Measurements from ENCODE around the gene DHRS9. TPM values are rescaled to one million over a fixed set of nuclear protein-coding genes. Genes with fewer than 3 reads are reported as not detected.

The DHRS9 gene
- total and polyA plus RNA-seq, 2 experiments from 2014 or later = not detected

DNA sequence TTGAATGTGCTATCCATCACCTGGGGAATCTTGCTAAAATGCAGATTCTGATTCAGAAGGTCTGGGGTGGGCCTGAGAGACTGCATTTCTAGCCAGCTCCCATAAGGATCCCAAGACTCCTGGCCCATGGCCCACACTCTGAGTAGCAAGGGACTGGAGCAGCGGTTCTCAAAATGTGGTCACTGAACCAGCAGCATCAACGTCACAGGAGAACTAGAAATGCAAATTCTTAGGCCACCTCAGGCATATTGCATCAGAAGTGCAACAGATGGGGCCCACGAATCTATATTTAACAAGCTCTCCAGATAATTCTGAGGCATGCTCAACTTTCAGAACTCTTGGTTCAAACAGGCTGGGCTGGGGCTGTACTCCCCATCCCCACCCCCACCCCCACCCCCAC is 74.6 kb downstream of the DHRS9 start:
- no peak overlapping the region for H3K4me3 Mint-ChIP-seq
- no peak overlapping the region for H3K4me3 ChIP-seq
- H3K4me2 ChIP-seq = no peak overlapping the region
- TF ChIP-seq EZH2 (IDR thresholded peaks at IDR 0.05; ENCODE audit: low read depth, unreplicated experiment) = no peak
- TF ChIP-seq, protein P1, sequence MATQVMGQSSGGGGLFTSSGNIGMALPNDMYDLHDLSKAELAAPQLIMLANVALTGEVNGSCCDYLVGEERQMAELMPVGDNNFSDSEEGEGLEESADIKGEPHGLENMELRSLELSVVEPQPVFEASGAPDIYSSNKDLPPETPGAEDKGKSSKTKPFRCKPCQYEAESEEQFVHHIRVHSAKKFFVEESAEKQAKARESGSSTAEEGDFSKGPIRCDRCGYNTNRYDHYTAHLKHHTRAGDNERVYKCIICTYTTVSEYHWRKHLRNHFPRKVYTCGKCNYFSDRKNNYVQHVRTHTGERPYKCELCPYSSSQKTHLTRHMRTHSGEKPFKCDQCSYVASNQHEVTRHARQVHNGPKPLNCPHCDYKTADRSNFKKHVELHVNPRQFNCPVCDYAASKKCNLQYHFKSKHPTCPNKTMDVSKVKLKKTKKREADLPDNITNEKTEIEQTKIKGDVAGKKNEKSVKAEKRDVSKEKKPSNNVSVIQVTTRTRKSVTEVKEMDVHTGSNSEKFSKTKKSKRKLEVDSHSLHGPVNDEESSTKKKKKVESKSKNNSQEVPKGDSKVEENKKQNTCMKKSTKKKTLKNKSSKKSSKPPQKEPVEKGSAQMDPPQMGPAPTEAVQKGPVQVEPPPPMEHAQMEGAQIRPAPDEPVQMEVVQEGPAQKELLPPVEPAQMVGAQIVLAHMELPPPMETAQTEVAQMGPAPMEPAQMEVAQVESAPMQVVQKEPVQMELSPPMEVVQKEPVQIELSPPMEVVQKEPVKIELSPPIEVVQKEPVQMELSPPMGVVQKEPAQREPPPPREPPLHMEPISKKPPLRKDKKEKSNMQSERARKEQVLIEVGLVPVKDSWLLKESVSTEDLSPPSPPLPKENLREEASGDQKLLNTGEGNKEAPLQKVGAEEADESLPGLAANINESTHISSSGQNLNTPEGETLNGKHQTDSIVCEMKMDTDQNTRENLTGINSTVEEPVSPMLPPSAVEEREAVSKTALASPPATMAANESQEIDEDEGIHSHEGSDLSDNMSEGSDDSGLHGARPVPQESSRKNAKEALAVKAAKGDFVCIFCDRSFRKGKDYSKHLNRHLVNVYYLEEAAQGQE (IDR thresholded peaks at IDR 0.05; ENCODE audit: unreplicated experiment) = no peak
- no peak for TF ChIP-seq STAT1 (IDR thresholded peaks at IDR 0.05; ENCODE audit: unreplicated experiment)
- TF ChIP-seq, protein P2, sequence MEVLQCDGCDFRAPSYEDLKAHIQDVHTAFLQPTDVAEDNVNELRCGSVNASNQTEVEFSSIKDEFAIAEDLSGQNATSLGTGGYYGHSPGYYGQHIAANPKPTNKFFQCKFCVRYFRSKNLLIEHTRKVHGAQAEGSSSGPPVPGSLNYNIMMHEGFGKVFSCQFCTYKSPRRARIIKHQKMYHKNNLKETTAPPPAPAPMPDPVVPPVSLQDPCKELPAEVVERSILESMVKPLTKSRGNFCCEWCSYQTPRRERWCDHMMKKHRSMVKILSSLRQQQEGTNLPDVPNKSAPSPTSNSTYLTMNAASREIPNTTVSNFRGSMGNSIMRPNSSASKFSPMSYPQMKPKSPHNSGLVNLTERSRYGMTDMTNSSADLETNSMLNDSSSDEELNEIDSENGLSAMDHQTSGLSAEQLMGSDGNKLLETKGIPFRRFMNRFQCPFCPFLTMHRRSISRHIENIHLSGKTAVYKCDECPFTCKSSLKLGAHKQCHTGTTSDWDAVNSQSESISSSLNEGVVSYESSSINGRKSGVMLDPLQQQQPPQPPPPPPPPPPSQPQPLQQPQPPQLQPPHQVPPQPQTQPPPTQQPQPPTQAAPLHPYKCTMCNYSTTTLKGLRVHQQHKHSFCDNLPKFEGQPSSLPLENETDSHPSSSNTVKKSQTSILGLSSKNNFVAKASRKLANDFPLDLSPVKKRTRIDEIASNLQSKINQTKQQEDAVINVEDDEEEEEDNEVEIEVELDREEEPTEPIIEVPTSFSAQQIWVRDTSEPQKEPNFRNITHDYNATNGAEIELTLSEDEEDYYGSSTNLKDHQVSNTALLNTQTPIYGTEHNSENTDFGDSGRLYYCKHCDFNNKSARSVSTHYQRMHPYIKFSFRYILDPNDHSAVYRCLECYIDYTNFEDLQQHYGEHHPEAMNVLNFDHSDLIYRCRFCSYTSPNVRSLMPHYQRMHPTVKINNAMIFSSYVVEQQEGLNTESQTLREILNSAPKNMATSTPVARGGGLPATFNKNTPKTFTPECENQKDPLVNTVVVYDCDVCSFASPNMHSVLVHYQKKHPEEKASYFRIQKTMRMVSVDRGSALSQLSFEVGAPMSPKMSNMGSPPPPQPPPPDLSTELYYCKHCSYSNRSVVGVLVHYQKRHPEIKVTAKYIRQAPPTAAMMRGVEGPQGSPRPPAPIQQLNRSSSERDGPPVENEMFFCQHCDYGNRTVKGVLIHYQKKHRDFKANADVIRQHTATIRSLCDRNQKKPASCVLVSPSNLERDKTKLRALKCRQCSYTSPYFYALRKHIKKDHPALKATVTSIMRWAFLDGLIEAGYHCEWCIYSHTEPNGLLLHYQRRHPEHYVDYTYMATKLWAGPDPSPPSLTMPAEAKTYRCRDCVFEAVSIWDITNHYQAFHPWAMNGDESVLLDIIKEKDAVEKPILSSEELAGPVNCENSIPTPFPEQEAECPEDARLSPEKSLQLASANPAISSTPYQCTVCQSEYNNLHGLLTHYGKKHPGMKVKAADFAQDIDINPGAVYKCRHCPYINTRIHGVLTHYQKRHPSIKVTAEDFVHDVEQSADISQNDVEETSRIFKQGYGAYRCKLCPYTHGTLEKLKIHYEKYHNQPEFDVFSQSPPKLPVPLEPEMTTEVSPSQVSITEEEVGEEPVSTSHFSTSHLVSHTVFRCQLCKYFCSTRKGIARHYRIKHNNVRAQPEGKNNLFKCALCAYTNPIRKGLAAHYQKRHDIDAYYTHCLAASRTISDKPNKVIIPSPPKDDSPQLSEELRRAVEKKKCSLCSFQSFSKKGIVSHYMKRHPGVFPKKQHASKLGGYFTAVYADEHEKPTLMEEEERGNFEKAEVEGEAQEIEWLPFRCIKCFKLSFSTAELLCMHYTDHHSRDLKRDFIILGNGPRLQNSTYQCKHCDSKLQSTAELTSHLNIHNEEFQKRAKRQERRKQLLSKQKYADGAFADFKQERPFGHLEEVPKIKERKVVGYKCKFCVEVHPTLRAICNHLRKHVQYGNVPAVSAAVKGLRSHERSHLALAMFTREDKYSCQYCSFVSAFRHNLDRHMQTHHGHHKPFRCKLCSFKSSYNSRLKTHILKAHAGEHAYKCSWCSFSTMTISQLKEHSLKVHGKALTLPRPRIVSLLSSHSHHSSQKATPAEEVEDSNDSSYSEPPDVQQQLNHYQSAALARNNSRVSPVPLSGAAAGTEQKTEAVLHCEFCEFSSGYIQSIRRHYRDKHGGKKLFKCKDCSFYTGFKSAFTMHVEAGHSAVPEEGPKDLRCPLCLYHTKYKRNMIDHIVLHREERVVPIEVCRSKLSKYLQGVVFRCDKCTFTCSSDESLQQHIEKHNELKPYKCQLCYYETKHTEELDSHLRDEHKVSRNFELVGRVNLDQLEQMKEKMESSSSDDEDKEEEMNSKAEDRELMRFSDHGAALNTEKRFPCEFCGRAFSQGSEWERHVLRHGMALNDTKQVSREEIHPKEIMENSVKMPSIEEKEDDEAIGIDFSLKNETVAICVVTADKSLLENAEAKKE (CRISPR knock-in tag; IDR thresholded peaks at IDR 0.05) = no peak
- TF ChIP-seq, protein P3, sequence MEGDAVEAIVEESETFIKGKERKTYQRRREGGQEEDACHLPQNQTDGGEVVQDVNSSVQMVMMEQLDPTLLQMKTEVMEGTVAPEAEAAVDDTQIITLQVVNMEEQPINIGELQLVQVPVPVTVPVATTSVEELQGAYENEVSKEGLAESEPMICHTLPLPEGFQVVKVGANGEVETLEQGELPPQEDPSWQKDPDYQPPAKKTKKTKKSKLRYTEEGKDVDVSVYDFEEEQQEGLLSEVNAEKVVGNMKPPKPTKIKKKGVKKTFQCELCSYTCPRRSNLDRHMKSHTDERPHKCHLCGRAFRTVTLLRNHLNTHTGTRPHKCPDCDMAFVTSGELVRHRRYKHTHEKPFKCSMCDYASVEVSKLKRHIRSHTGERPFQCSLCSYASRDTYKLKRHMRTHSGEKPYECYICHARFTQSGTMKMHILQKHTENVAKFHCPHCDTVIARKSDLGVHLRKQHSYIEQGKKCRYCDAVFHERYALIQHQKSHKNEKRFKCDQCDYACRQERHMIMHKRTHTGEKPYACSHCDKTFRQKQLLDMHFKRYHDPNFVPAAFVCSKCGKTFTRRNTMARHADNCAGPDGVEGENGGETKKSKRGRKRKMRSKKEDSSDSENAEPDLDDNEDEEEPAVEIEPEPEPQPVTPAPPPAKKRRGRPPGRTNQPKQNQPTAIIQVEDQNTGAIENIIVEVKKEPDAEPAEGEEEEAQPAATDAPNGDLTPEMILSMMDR (conservative IDR thresholded peaks at IDR 0.05; ENCODE audit: low read depth in 2 of 2) = no peak
- TF ChIP-seq, protein P4, sequence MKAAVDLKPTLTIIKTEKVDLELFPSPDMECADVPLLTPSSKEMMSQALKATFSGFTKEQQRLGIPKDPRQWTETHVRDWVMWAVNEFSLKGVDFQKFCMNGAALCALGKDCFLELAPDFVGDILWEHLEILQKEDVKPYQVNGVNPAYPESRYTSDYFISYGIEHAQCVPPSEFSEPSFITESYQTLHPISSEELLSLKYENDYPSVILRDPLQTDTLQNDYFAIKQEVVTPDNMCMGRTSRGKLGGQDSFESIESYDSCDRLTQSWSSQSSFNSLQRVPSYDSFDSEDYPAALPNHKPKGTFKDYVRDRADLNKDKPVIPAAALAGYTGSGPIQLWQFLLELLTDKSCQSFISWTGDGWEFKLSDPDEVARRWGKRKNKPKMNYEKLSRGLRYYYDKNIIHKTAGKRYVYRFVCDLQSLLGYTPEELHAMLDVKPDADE (IDR thresholded peaks at IDR 0.05) = no peak
- TF ChIP-seq POLR2AphosphoS5 (IDR thresholded peaks at IDR 0.05; ENCODE audit: low read depth) = no peak
- TF ChIP-seq JUNB (IDR thresholded peaks at IDR 0.05; ENCODE audit: unreplicated experiment) = no peak
- no peak for TF ChIP-seq CREB1 (CRISPR knock-in tag; IDR thresholded peaks at IDR 0.05; ENCODE audit: low read depth)
- no peak for TF ChIP-seq NANOG (IDR thresholded peaks at IDR 0.05; ENCODE audit: borderline replicate concordance)
- no peak for TF ChIP-seq ZNF331 (CRISPR knock-in tag; IDR thresholded peaks at IDR 0.05; ENCODE audit: low read depth)
- TF ChIP-seq EZH2phosphoT487 (IDR thresholded peaks at IDR 0.05; ENCODE audit: unreplicated experiment) = no peak
- no peak for TF ChIP-seq ZNF114 (CRISPR knock-in tag; IDR thresholded peaks at IDR 0.05)
- H3K36me3 ChIP-seq (ENCODE audit: insufficient read depth) = no peaks in the 10 kb centered on the region
- DNase-seq (ENCODE audit: low spot score) (no peak), ATAC-seq (no peak)
- H3K27me3 Mint-ChIP-seq (ENCODE audit: insufficient read depth, low read depth, poor library complexity) = peaks cover 6% of the 10 kb centered on the region
- no peaks in the 10 kb centered on the region for H3K27me3 ChIP-seq (ENCODE audit: insufficient read depth)
- H3K27ac Mint-ChIP-seq = no peak overlapping the region; the same call in 1 of the 2 replicates
- no peaks in the 10 kb centered on the region for H3K9me3 Mint-ChIP-seq
- no peak overlapping the region for H3K27ac ChIP-seq (ENCODE audit: low read depth)
- H3K79me2 ChIP-seq (replicated peaks; ENCODE audit: insufficient read depth) = no peaks in the 10 kb centered on the region
- H3K4me1 Mint-ChIP-seq = peaks cover 27% of the 10 kb centered on the region
- H3K4me1 ChIP-seq (ENCODE audit: insufficient read depth) = peaks cover 26% of the 10 kb centered on the region
- no peaks in the 10 kb centered on the region for H4K20me1 ChIP-seq (replicated peaks; ENCODE audit: insufficient read depth)
- 0 out of 2 replicates have a peak overlapping the region, but pooled peaks have one; percentile 52 for H2AFZ ChIP-seq
- H3K9me2 ChIP-seq (ENCODE audit: insufficient read depth) = no peaks in the 10 kb centered on the region
- H3F3A ChIP-seq (replicated peaks; ENCODE audit: low read depth) = no peaks in the 10 kb centered on the region
- no peaks in the 10 kb centered on the region for H3K36me3 Mint-ChIP-seq (ENCODE audit: low read depth)
